ENCODE measurements around the gene C1QTNF8.

DNA sequence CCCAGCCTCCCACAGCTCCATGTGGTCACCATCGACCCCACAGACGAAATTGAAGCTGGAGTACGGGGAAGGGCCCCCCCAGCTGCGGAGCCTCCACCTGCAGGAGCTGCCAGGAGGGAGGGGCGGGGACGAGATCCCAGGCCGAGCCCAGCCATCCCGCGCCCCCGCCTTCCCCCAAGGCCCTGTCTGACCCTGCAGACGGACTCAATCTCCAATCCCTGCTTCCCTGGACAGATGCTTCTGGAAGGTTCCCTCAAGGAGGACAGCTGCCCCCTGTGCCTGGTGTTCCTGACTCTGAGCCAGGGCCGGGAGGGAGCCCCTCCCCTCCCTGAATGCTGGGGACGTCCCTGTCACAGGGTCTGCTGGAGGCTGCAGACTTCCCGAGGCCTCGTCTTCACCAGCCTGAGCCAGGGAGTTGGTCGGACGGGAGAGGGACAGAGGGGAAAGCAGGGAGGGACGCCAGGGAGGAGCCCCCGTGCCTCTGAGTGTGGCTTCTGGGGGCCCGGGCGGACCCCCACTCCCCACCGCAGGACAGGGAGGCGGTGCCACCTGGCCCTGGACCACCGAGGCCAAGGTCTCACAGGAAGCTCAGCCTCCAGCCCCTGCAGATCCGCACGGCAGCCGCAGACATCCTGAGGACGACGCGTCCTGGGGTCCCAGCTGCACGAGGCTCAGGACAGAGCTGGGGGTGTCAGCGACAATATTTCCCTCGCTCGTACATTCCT is 21.3 kb upstream of the C1QTNF8 start:
- TF ChIP-seq, protein P1, sequence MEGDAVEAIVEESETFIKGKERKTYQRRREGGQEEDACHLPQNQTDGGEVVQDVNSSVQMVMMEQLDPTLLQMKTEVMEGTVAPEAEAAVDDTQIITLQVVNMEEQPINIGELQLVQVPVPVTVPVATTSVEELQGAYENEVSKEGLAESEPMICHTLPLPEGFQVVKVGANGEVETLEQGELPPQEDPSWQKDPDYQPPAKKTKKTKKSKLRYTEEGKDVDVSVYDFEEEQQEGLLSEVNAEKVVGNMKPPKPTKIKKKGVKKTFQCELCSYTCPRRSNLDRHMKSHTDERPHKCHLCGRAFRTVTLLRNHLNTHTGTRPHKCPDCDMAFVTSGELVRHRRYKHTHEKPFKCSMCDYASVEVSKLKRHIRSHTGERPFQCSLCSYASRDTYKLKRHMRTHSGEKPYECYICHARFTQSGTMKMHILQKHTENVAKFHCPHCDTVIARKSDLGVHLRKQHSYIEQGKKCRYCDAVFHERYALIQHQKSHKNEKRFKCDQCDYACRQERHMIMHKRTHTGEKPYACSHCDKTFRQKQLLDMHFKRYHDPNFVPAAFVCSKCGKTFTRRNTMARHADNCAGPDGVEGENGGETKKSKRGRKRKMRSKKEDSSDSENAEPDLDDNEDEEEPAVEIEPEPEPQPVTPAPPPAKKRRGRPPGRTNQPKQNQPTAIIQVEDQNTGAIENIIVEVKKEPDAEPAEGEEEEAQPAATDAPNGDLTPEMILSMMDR (IDR thresholded peaks at IDR 0.05): no peak
- no peak for TF ChIP-seq POLR2AphosphoS5 (IDR thresholded peaks at IDR 0.05)

Measured in prostate gland (tissue), 2 donors.